SK-N-SH (cell line): ENCODE measurements around the gene CPN2. TPM values are rescaled to one million over a fixed set of nuclear protein-coding genes. Genes with fewer than 3 reads are reported as not detected.
A peak's percentile ranks its signal among the peaks of the same experiment; 100 is the strongest.

Experiments used
- CTCF ChIA-PET: fragments of 300-600, 350-600 bp; formaldehyde crosslinking; extraction: SDS; loops from one replicate; lab custom pipeline; 2021; lab: Yijun Ruan, JAX
- POLR2A ChIA-PET: fragments of 350-600 bp; sonication (Branson Sonifier 250); formaldehyde crosslinking; extraction: SDS; loops from one replicate; lab custom pipeline; 2020; ENCODE audit warnings: antibody characterized with exemption, inconsistent platforms; lab: Yijun Ruan, JAX
- DNase-seq: peaks from one replicate; pipeline ENCODE4 v3.0.0; 2012
- H2AFZ ChIP-seq: fragments of 200-600 bp; sonication (generic); 2 replicates; pipeline ENCODE4 v1.8.1; 2016; ENCODE audit warnings: antibody characterized with exemption, mild to moderate bottlenecking, low read depth
- H3F3A ChIP-seq: fragments of 200-600 bp; sonication (generic); replicated peaks from 2 replicates; pipeline ENCODE3; 2016; ENCODE audit warnings: antibody characterized with exemption, mild to moderate bottlenecking; ENCODE audit not compliant: insufficient read depth
- H3K27ac ChIP-seq, 2 experiments: fragments of 200-500 bp in 1 of 2; fragments of 200-600 bp in 1 of 2; sonication (Bioruptor generic) in 1 of 2; sonication (generic), shearing (Covaris generic) in 1 of 2; 2 replicates each; pipeline versions ENCODE4 v1.5.1 to v1.6.1; 2014 to 2016; ENCODE audit warnings: low read depth in 2 of 2, inconsistent platforms in 1 of 2, low read length in 1 of 2, mild to moderate bottlenecking in 1 of 2, mixed read lengths in 1 of 2
- H3K27me3 ChIP-seq: fragments of 200-600 bp; sonication (generic), shearing (Covaris generic); 2 replicates; pipeline ENCODE4 v1.6.1; 2016; ENCODE audit warnings: mixed run types; ENCODE audit not compliant: insufficient read depth
- H3K36me3 ChIP-seq, 2 experiments: fragments of 200-500 bp in 1 of 2; fragments of 200-600 bp in 1 of 2; sonication (Bioruptor generic) in 1 of 2; sonication (generic) in 1 of 2; replicated peaks in 1 of 2; 2 replicates each; pipeline versions ENCODE3 to v1.5.1; 2014 to 2016; ENCODE audit warnings: low read length in 1 of 2, mild to moderate bottlenecking in 1 of 2; ENCODE audit not compliant: insufficient read depth in 2 of 2, control insufficient read depth in 1 of 2
- H3K4me1 ChIP-seq, 2 experiments: fragments of 200-500 bp in 1 of 2; fragments of 200-600 bp in 1 of 2; sonication (Bioruptor generic) in 1 of 2; sonication (generic), shearing (Covaris generic) in 1 of 2; 2 replicates each; pipeline versions ENCODE4 v1.5.1 to v1.6.1; 2014 to 2016; ENCODE audit warnings: low read depth in 1 of 2, low read length in 1 of 2, mixed run types in 1 of 2; ENCODE audit not compliant: insufficient read depth in 2 of 2, control insufficient read depth in 1 of 2
- H3K4me2 ChIP-seq: fragments of 200-600 bp; sonication (generic), shearing (Covaris generic); 2 replicates; pipeline ENCODE4 v1.6.1; 2017; ENCODE audit warnings: mixed run types
- H3K4me3 ChIP-seq, 2 experiments: fragments of 200-500 bp in 1 of 2; fragments of 200-600 bp in 1 of 2; sonication (Bioruptor generic) in 1 of 2; sonication (generic), shearing (Covaris generic) in 1 of 2; 2 replicates each; pipeline versions ENCODE4 v1.5.1 to v1.8.1; 2014 to 2016; ENCODE audit warnings: low read depth in 2 of 2, inconsistent platforms in 1 of 2, low read length in 1 of 2, mild to moderate bottlenecking in 1 of 2, mixed read lengths in 1 of 2, moderate library complexity in 1 of 2
- H3K79me2 ChIP-seq: fragments of 200-600 bp; sonication (generic); 2 replicates; pipeline ENCODE4 v1.8.1; 2017; ENCODE audit warnings: mild to moderate bottlenecking; ENCODE audit not compliant: insufficient read depth
- H3K9ac ChIP-seq: fragments of 200-600 bp; sonication (generic); 2 replicates; pipeline ENCODE4 v1.6.1; 2017; ENCODE audit warnings: mixed run types
- H3K9me2 ChIP-seq: fragments of 200-600 bp; sonication (generic); 2 replicates; pipeline ENCODE4 v1.6.1; 2017; ENCODE audit warnings: mixed run types
- H3K9me3 ChIP-seq: fragments of 200-600 bp; sonication (generic); 2 replicates; pipeline ENCODE4 v1.6.1; 2017; ENCODE audit warnings: mixed run types, mild to moderate bottlenecking, moderate library complexity
- H4K20me1 ChIP-seq: fragments of 200-600 bp; sonication (generic); 2 replicates; pipeline ENCODE4 v1.6.1; 2017; ENCODE audit warnings: mild to moderate bottlenecking, mixed run types; ENCODE audit not compliant: insufficient read depth
- CHD2 ChIP-seq: fragments of 150-350 bp; IDR thresholded peaks from 2 replicates; pipeline ENCODE4 v1.6.1; 2018; ENCODE audit warnings: low read length; ENCODE audit not compliant: partially characterized antibody
- EP300 ChIP-seq, 2 experiments: IDR thresholded peaks; 2 replicates each; pipeline versions ENCODE4 v1.4.0 to v1.6.1; 2012; ENCODE audit warnings: borderline replicate concordance in 1 of 2, low read depth in 1 of 2, low read length in 1 of 2
- EZH2phosphoT487 ChIP-seq: fragments of 200-600 bp; sonication (generic); IDR thresholded peaks from 2 replicates; pipeline ENCODE4 v1.6.1; 2017; ENCODE audit warnings: low read depth, mixed run types, mild to moderate bottlenecking, antibody characterized with exemption, moderate library complexity, borderline replicate concordance
- FOXM1 ChIP-seq: IDR thresholded peaks from 2 replicates; pipeline ENCODE4 v1.4.0; 2012; ENCODE audit warnings: low read depth, mild to moderate bottlenecking
- GABPA ChIP-seq: IDR thresholded peaks from 2 replicates; pipeline ENCODE4 v1.4.0; 2012; ENCODE audit warnings: low read depth, mild to moderate bottlenecking
- GATA2 ChIP-seq: sonication (generic); formaldehyde crosslinking; IDR thresholded peaks from 2 replicates; pipeline ENCODE4 v1.5.0; 2020; ENCODE audit warnings: mild to moderate bottlenecking, missing genetic modification reagents
- MXI1 ChIP-seq: IDR thresholded peaks from 2 replicates; pipeline ENCODE4 v1.6.1; 2012; ENCODE audit warnings: mild to moderate bottlenecking, low read depth, low read length, improper control_type of control experiment
- NFIC ChIP-seq: IDR thresholded peaks from 2 replicates; pipeline ENCODE4 v1.4.0; 2012; ENCODE audit warnings: borderline replicate concordance
- NRF1 ChIP-seq: IDR thresholded peaks from 2 replicates; pipeline ENCODE4 v1.6.1; 2012; ENCODE audit warnings: low read depth, mild to moderate bottlenecking, low read length
- POLR2AphosphoS5 ChIP-seq: IDR thresholded peaks from 2 replicates; pipeline ENCODE4 v1.6.1; 2012; ENCODE audit warnings: low read depth, low read length
- RAD21 ChIP-seq: IDR thresholded peaks from 2 replicates; pipeline ENCODE4 v1.6.1; 2012; ENCODE audit warnings: mild to moderate bottlenecking, low read length
- RCOR1 ChIP-seq: fragments of 150-350 bp; IDR thresholded peaks from 2 replicates; pipeline ENCODE4 v1.6.1; 2017; ENCODE audit warnings: antibody characterized with exemption, low read length
- RXRA ChIP-seq: IDR thresholded peaks from 2 replicates; pipeline ENCODE4 v1.4.0; 2012; ENCODE audit warnings: low read depth, mild to moderate bottlenecking, borderline replicate concordance
- TEAD4 ChIP-seq: IDR thresholded peaks from 2 replicates; pipeline ENCODE4 v1.4.0; 2012; ENCODE audit warnings: mild to moderate bottlenecking, borderline replicate concordance; ENCODE audit not compliant: insufficient read depth
- YY1 ChIP-seq: IDR thresholded peaks from 2 replicates; pipeline ENCODE4 v1.4.0; 2012; ENCODE audit warnings: low read depth, mild to moderate bottlenecking
- WGBS: methylation state at CpG from one replicate; pipeline ENCODE4 v1.1.6; 2017; ENCODE audit warnings: low lambda C conversion rate; 5-methylcytosine and 5-hydroxymethylcytosine counted together
- polyA plus RNA-seq, 3 experiments: library from polyadenylated mRNA; depleted of rRNA; stranded (reverse); fragments of >200 nt; gene quantifications; 2 replicates each; pipeline ENCODE4 v1.2.3, GENCODE V29; 2012
- TF ChIP-seq, protein P1 (sequence below): IDR thresholded peaks from 2 replicates; pipeline ENCODE4; 2012
- TF ChIP-seq, protein P2 (sequence below): IDR thresholded peaks from 2 replicates; pipeline ENCODE4 v1.6.1; 2012; ENCODE audit warnings: mild to moderate bottlenecking, low read depth, low read length, moderate library complexity
- TF ChIP-seq, protein P3 (sequence below): IDR thresholded peaks from 2 replicates; pipeline ENCODE4 v1.4.0; 2012; ENCODE audit warnings: low read depth, borderline replicate concordance
- TF ChIP-seq, protein P4 (sequence below): IDR thresholded peaks from 2 replicates; pipeline ENCODE4 v1.4.0; 2012; ENCODE audit warnings: low read depth, borderline replicate concordance
- TF ChIP-seq, protein P5 (sequence below): fragments of 200-600 bp; sonication (generic); IDR thresholded peaks from 2 replicates; pipeline ENCODE4 v1.6.1; 2017; ENCODE audit warnings: antibody characterized with exemption, mild to moderate bottlenecking, moderate library complexity

The CPN2 gene
- polyA plus RNA-seq, 1 of the 3 experiments (the other 2 are of a cell fraction): not detected

DNA sequence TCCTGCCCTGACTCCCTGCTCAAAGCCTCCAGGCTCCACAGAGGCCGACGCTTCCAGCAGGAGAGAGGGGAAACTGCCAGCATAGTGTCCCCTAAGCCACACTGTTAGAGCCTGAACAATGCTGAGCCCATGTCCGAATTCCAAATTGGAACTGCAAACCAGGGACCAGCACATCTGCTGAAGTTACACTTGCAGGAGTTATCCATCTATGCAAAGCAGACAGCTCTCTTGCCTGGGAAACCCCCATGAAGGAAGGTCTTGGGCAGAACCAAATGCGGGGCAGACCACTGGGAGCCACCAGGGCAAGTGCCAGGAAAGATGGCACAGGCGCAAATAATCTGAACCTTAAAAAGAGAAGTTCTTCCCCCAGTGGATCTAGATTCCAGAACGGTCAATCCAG, 17.8 kb upstream of the CPN2 start:
- no peak overlapping the region for H2AFZ ChIP-seq
- peaks cover 15 to 39% of the 10 kb centered on the region in 2 experiments; a peak in 3 of 4 replicates for H3K4me1 ChIP-seq
- H3K4me2 ChIP-seq: no peak overlapping the region
- H3K9ac ChIP-seq: no peak overlapping the region
- H3K4me3 ChIP-seq: no peak overlapping the region
- H3K9me2 ChIP-seq: no peaks in the 10 kb centered on the region
- no peak for DNase-seq
- TF ChIP-seq EZH2phosphoT487 (no peak), NFIC (no peak), FOXM1 (no peak), RXRA (no peak), GABPA (no peak), RCOR1 (no peak), EP300 (IDR thresholded peaks at IDR 0.05; ENCODE audit: borderline replicate concordance in 1 of 2, low read depth in 1 of 2, low read length in 1 of 2) (no peak), YY1 (no peak), RAD21 (no peak), TEAD4 (no peak), GATA2 (CRISPR knock-in tag) (no peak), POLR2AphosphoS5 (no peak), NRF1 (no peak), MXI1 (no peak), CHD2 (no peak)
- TF ChIP-seq, protein P1, sequence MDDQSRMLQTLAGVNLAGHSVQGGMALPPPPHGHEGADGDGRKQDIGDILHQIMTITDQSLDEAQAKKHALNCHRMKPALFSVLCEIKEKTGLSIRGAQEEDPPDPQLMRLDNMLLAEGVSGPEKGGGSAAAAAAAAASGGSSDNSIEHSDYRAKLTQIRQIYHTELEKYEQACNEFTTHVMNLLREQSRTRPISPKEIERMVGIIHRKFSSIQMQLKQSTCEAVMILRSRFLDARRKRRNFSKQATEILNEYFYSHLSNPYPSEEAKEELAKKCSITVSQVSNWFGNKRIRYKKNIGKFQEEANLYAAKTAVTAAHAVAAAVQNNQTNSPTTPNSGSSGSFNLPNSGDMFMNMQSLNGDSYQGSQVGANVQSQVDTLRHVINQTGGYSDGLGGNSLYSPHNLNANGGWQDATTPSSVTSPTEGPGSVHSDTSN: no peak
- TF ChIP-seq, protein P2, sequence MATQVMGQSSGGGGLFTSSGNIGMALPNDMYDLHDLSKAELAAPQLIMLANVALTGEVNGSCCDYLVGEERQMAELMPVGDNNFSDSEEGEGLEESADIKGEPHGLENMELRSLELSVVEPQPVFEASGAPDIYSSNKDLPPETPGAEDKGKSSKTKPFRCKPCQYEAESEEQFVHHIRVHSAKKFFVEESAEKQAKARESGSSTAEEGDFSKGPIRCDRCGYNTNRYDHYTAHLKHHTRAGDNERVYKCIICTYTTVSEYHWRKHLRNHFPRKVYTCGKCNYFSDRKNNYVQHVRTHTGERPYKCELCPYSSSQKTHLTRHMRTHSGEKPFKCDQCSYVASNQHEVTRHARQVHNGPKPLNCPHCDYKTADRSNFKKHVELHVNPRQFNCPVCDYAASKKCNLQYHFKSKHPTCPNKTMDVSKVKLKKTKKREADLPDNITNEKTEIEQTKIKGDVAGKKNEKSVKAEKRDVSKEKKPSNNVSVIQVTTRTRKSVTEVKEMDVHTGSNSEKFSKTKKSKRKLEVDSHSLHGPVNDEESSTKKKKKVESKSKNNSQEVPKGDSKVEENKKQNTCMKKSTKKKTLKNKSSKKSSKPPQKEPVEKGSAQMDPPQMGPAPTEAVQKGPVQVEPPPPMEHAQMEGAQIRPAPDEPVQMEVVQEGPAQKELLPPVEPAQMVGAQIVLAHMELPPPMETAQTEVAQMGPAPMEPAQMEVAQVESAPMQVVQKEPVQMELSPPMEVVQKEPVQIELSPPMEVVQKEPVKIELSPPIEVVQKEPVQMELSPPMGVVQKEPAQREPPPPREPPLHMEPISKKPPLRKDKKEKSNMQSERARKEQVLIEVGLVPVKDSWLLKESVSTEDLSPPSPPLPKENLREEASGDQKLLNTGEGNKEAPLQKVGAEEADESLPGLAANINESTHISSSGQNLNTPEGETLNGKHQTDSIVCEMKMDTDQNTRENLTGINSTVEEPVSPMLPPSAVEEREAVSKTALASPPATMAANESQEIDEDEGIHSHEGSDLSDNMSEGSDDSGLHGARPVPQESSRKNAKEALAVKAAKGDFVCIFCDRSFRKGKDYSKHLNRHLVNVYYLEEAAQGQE: no peak
- TF ChIP-seq, protein P3, sequence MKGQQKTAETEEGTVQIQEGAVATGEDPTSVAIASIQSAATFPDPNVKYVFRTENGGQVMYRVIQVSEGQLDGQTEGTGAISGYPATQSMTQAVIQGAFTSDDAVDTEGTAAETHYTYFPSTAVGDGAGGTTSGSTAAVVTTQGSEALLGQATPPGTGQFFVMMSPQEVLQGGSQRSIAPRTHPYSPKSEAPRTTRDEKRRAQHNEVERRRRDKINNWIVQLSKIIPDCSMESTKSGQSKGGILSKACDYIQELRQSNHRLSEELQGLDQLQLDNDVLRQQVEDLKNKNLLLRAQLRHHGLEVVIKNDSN: no peak
- TF ChIP-seq, protein P4, sequence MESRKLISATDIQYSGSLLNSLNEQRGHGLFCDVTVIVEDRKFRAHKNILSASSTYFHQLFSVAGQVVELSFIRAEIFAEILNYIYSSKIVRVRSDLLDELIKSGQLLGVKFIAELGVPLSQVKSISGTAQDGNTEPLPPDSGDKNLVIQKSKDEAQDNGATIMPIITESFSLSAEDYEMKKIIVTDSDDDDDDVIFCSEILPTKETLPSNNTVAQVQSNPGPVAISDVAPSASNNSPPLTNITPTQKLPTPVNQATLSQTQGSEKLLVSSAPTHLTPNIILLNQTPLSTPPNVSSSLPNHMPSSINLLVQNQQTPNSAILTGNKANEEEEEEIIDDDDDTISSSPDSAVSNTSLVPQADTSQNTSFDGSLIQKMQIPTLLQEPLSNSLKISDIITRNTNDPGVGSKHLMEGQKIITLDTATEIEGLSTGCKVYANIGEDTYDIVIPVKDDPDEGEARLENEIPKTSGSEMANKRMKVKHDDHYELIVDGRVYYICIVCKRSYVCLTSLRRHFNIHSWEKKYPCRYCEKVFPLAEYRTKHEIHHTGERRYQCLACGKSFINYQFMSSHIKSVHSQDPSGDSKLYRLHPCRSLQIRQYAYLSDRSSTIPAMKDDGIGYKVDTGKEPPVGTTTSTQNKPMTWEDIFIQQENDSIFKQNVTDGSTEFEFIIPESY: no peak
- TF ChIP-seq, protein P5, sequence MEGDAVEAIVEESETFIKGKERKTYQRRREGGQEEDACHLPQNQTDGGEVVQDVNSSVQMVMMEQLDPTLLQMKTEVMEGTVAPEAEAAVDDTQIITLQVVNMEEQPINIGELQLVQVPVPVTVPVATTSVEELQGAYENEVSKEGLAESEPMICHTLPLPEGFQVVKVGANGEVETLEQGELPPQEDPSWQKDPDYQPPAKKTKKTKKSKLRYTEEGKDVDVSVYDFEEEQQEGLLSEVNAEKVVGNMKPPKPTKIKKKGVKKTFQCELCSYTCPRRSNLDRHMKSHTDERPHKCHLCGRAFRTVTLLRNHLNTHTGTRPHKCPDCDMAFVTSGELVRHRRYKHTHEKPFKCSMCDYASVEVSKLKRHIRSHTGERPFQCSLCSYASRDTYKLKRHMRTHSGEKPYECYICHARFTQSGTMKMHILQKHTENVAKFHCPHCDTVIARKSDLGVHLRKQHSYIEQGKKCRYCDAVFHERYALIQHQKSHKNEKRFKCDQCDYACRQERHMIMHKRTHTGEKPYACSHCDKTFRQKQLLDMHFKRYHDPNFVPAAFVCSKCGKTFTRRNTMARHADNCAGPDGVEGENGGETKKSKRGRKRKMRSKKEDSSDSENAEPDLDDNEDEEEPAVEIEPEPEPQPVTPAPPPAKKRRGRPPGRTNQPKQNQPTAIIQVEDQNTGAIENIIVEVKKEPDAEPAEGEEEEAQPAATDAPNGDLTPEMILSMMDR: no peak
- WGBS: 80% methylated on average over 4 of the region's 6 CpGs
- POLR2A ChIA-PET: no interaction called here
- H4K20me1 ChIP-seq: no peaks in the 10 kb centered on the region
- H3K9me3 ChIP-seq: no peaks in the 10 kb centered on the region
- H3K79me2 ChIP-seq: no peaks in the 10 kb centered on the region
- no peaks in the 10 kb centered on the region for H3K27me3 ChIP-seq
- H3K36me3 ChIP-seq: no peaks in the 10 kb centered on the region
- CTCF ChIA-PET: interaction anchor here (0.7 to 9.4 kb wide), 8 partner anchors 9 to 38 kb away, joined by 3 to 85 read pairs (median 4); no protein-coding TSS in a partner anchor
- no peaks in the 10 kb centered on the region for H3F3A ChIP-seq
- peak overlapping the region in 1 of 2 experiments; percentile 63; a peak in 1 of 4 replicates for H3K27ac ChIP-seq
